Activated CD8-positive, alpha-beta memory T cell treated with anti-CD3 and anti-CD28 coated beads, Interleukin-2, amount 10 ng/mL, durations not matched to agents 7 days and 5 days (primary cell): Measurements from ENCODE around the gene SPAG17. TPM values are rescaled to one million over a fixed set of nuclear protein-coding genes. Genes with fewer than 3 reads are reported as not detected.

ENCODE experiments used
- ATAC-seq: fragments of 150-1000 bp; cut with Tn5 transposase; one replicate; pipeline ENCODE4 v1.10.0; 2021; ENCODE audit warnings: moderate library complexity
- CTCF ChIA-PET: fragments of 350-600 bp; sonication (Branson Sonifier 250); formaldehyde crosslinking; loops from one replicate; lab custom pipeline; 2021; ENCODE audit warnings: antibody characterized with exemption; lab: Charles Lee
- DNase-seq: peaks from one replicate; pipeline ENCODE4 v3.0.0-alpha.2; 2020
- H3K27ac Mint-ChIP-seq: one replicate; pipeline ENCODE4 v1.8.0; 2021; ENCODE audit warnings: mild to moderate bottlenecking, mixed read lengths
- H3K27me3 Mint-ChIP-seq: one replicate; pipeline ENCODE4 v1.8.0; 2021; ENCODE audit warnings: mixed read lengths
- H3K36me3 Mint-ChIP-seq: one replicate; pipeline ENCODE4 v1.8.0; 2021; ENCODE audit warnings: mild to moderate bottlenecking, mixed read lengths
- H3K4me1 Mint-ChIP-seq: one replicate; pipeline ENCODE4 v1.8.0; 2021; ENCODE audit warnings: mixed read lengths
- H3K4me3 Mint-ChIP-seq: one replicate; pipeline ENCODE4 v1.8.0; 2021; ENCODE audit warnings: mild to moderate bottlenecking, moderate library complexity, mixed read lengths
- H3K9me3 Mint-ChIP-seq: one replicate; pipeline ENCODE4 v1.8.0; 2022; ENCODE audit warnings: low read depth, mixed read lengths
- total RNA-seq, 2 experiments: library from RNA; stranded (reverse); gene quantifications; one replicate each; pipeline ENCODE4 v1.2.3, GENCODE V29; 2021

Gene SPAG17
- total RNA-seq = not detected

GRCh38 chr1:118185084-118185832 is at the start of gene SPAG17:
SPAG17 (minus strand) TSS chr1:118185228; CDS start chr1:118185157, 71 bp downstream.
- CTCF ChIA-PET = no interaction called here
- Mint-ChIP-seq H3K9me3 (no peaks in the 10 kb centered on the region), H3K27ac (no peak within 1 kb of the TSS), H3K36me3 (peaks cover 2% of the 10 kb centered on the region), H3K4me3 (no peak within 1 kb of the TSS), H3K27me3 (peaks cover 2% of the 10 kb centered on the region), H3K4me1 (no peaks in the 10 kb centered on the region)
- DNase-seq = no peak
- peak; percentile 23 for ATAC-seq

- no peaks in the 10 kb centered on the region for H3K27me3 Mint-ChIP-seq
- ATAC-seq (no peak), DNase-seq (no peak)
- H3K9me3 Mint-ChIP-seq = no peaks in the 10 kb centered on the region
- H3K4me1 Mint-ChIP-seq = no peaks in the 10 kb centered on the region
- CTCF ChIA-PET = no interaction called here
- H3K36me3 Mint-ChIP-seq = no peaks in the 10 kb centered on the region
- H3K4me3 Mint-ChIP-seq = no peak overlapping the region
- H3K27ac Mint-ChIP-seq = no peak overlapping the region
These were observed 40.4 kb upstream of the SPAG17 start for GRCh38 chr1:118225471-118225870.

- Mint-ChIP-seq H3K36me3 (no peaks in the 10 kb centered on the region), H3K4me3 (no peak overlapping the region), H3K4me1 (no peaks in the 10 kb centered on the region), H3K27me3 (no peaks in the 10 kb centered on the region), H3K9me3 (no peaks in the 10 kb centered on the region), H3K27ac (no peak overlapping the region)
- CTCF ChIA-PET = no interaction called here
- ATAC-seq (no peak), DNase-seq (no peak)
These were observed 38.4 kb upstream of the SPAG17 start for GRCh38 chr1:118223426-118223825.

- CTCF ChIA-PET = no interaction called here
- ATAC-seq (no peak), DNase-seq (no peak)
- Mint-ChIP-seq H3K9me3 (peaks cover 2% of the 10 kb centered on the region), H3K36me3 (no peaks in the 10 kb centered on the region), H3K27ac (no peak overlapping the region), H3K27me3 (no peaks in the 10 kb centered on the region), H3K4me3 (no peak overlapping the region), H3K4me1 (no peaks in the 10 kb centered on the region)
These were observed 34.4 kb upstream of the SPAG17 start for GRCh38 chr1:118219438-118219837.

- Mint-ChIP-seq H3K36me3 (no peaks in the 10 kb centered on the region), H3K27ac (no peak overlapping the region), H3K4me3 (no peak overlapping the region), H3K27me3 (no peaks in the 10 kb centered on the region), H3K4me1 (no peaks in the 10 kb centered on the region), H3K9me3 (peaks cover 2% of the 10 kb centered on the region)
- DNase-seq (no peak), ATAC-seq (no peak)
- CTCF ChIA-PET = no interaction called here
These were observed 32.3 kb upstream of the SPAG17 start for GRCh38 chr1:118217141-118217838.

- Mint-ChIP-seq H3K27ac (no peak overlapping the region), H3K36me3 (no peaks in the 10 kb centered on the region), H3K27me3 (no peaks in the 10 kb centered on the region), H3K9me3 (peaks cover 2% of the 10 kb centered on the region), H3K4me3 (no peak overlapping the region), H3K4me1 (no peaks in the 10 kb centered on the region)
- ATAC-seq (no peak), DNase-seq (no peak)
- CTCF ChIA-PET = no interaction called here
These were observed 29.8 kb upstream of the SPAG17 start for GRCh38 chr1:118214866-118215265.

- DNase-seq (no peak), ATAC-seq (no peak)
- H3K27me3 Mint-ChIP-seq = no peaks in the 10 kb centered on the region
- no peak overlapping the region for H3K27ac Mint-ChIP-seq
- H3K36me3 Mint-ChIP-seq = no peaks in the 10 kb centered on the region
- no peaks in the 10 kb centered on the region for H3K4me1 Mint-ChIP-seq
- peaks cover 2% of the 10 kb centered on the region for H3K9me3 Mint-ChIP-seq
- CTCF ChIA-PET = no interaction called here
- H3K4me3 Mint-ChIP-seq = no peak overlapping the region
These were observed 25.7 kb upstream of the SPAG17 start for GRCh38 chr1:118210723-118211110.

GRCh38 chr1:118210051-118210722 is 25.2 kb upstream of the SPAG17 start:
- H3K36me3 Mint-ChIP-seq = no peaks in the 10 kb centered on the region
- no peak overlapping the region for H3K27ac Mint-ChIP-seq
- H3K27me3 Mint-ChIP-seq = no peaks in the 10 kb centered on the region
- DNase-seq (no peak), ATAC-seq (no peak)
- H3K4me1 Mint-ChIP-seq = no peaks in the 10 kb centered on the region
- CTCF ChIA-PET = no interaction called here
- H3K9me3 Mint-ChIP-seq = peaks cover 2% of the 10 kb centered on the region
- H3K4me3 Mint-ChIP-seq = no peak overlapping the region

GRCh38 chr1:118209648-118210047 is 24.6 kb upstream of the SPAG17 start:
- no peak for ATAC-seq
- no peaks in the 10 kb centered on the region for H3K27me3 Mint-ChIP-seq
- no peak overlapping the region for H3K4me3 Mint-ChIP-seq
- H3K9me3 Mint-ChIP-seq = peaks cover 2% of the 10 kb centered on the region
- no peak overlapping the region for H3K27ac Mint-ChIP-seq
- CTCF ChIA-PET = no interaction called here
- H3K4me1 Mint-ChIP-seq = no peaks in the 10 kb centered on the region
- no peaks in the 10 kb centered on the region for H3K36me3 Mint-ChIP-seq
- DNase-seq = no peak

GRCh38 chr1:118206966-118207365 is 21.9 kb upstream of the SPAG17 start:
- Mint-ChIP-seq H3K27ac (no peak overlapping the region), H3K9me3 (peaks cover 2% of the 10 kb centered on the region), H3K36me3 (no peaks in the 10 kb centered on the region), H3K4me1 (no peaks in the 10 kb centered on the region), H3K4me3 (no peak overlapping the region), H3K27me3 (no peaks in the 10 kb centered on the region)
- no peak for ATAC-seq
- CTCF ChIA-PET = no interaction called here
- no peak for DNase-seq

- H3K27ac Mint-ChIP-seq = no peak overlapping the region
- no peak overlapping the region for H3K4me3 Mint-ChIP-seq
- H3K27me3 Mint-ChIP-seq = no peaks in the 10 kb centered on the region
- no peak for ATAC-seq
- no peaks in the 10 kb centered on the region for H3K4me1 Mint-ChIP-seq
- peaks cover under 1% of the 10 kb centered on the region for H3K9me3 Mint-ChIP-seq
- CTCF ChIA-PET = no interaction called here
- no peaks in the 10 kb centered on the region for H3K36me3 Mint-ChIP-seq
- no peak for DNase-seq
These were observed 19.6 kb upstream of the SPAG17 start for GRCh38 chr1:118204648-118205047.

GRCh38 chr1:118204105-118204504 is 19.1 kb upstream of the SPAG17 start:
- H3K4me1 Mint-ChIP-seq = no peaks in the 10 kb centered on the region
- no peak overlapping the region for H3K27ac Mint-ChIP-seq
- no peaks in the 10 kb centered on the region for H3K9me3 Mint-ChIP-seq
- H3K4me3 Mint-ChIP-seq = no peak overlapping the region
- no peaks in the 10 kb centered on the region for H3K27me3 Mint-ChIP-seq
- ATAC-seq (no peak), DNase-seq (no peak)
- CTCF ChIA-PET = no interaction called here
- no peaks in the 10 kb centered on the region for H3K36me3 Mint-ChIP-seq

GRCh38 chr1:118202076-118202608 is 17.1 kb upstream of the SPAG17 start:
- Mint-ChIP-seq H3K4me3 (no peak overlapping the region), H3K27ac (no peak overlapping the region), H3K9me3 (no peaks in the 10 kb centered on the region), H3K4me1 (no peaks in the 10 kb centered on the region), H3K27me3 (no peaks in the 10 kb centered on the region), H3K36me3 (no peaks in the 10 kb centered on the region)
- DNase-seq (no peak), ATAC-seq (no peak)
- CTCF ChIA-PET = no interaction called here
